ENCODE measurements around the gene SLC26A2. TPM values are rescaled to one million over a fixed set of nuclear protein-coding genes. Genes with fewer than 3 reads are reported as not detected.

The SLC26A2 gene
- total and polyA plus RNA-seq, 7 experiments from 2014 or later = 3.2 to 16.5 (median 5.7) TPM

GRCh38 chr5:149990518-149991376 is 30.2 kb downstream of the SLC26A2 start:
- CTCF ChIA-PET = interaction anchor here (0.6 to 5.9 kb wide), 10 partner anchors 10 to 354 kb away, joined by 3 to 93 read pairs (median 5); no protein-coding TSS in a partner anchor
- no peaks in the 10 kb centered on the region for H3K4me1 Mint-ChIP-seq
- intact Hi-C loops (cut with micrococcal nuclease) = loop anchor here (1.0 to 5.0 kb wide), 7 partner anchors 10 to 354 kb away; partner anchors contain the start of genes HMGXB3 (in 2 of the 2), SLC26A2 (in 2 of the 2) and TIGD6 (in 2 of the 2)
- Histone ChIP-seq H3K4me3 (ENCODE audit: low read length) (no peak overlapping the region), H3K4me1 (ENCODE audit: control insufficient read depth in 2 of 2, insufficient read depth in 2 of 2, low read length in 2 of 2) (no peaks in the 10 kb centered on the region), H3K9me3 (ENCODE audit: control insufficient read depth in 2 of 3, low read length in 3 of 3) (no peaks in the 10 kb centered on the region), H3K27ac (ENCODE audit: low read depth, low read length) (no peak overlapping the region), H3K27me3 (ENCODE audit: control insufficient read depth in 2 of 2, insufficient read depth in 2 of 2, low read length in 2 of 2) (no peaks in the 10 kb centered on the region), H3K36me3 (ENCODE audit: control insufficient read depth in 2 of 3, insufficient read depth in 3 of 3, low read length in 3 of 3) (peaks cover 0 to 8% (median 0%) of the 10 kb centered on the region in 3 experiments)
- H3K4me3 Mint-ChIP-seq = no peak overlapping the region
- ATAC-seq (peak; percentile 98), DNase-seq (peak; percentile 28 to 65 (median 57))
- peaks cover 0 to 10% (median 4%) of the 10 kb centered on the region in 5 donors for H3K36me3 Mint-ChIP-seq
- no peak overlapping the region for H3K27ac Mint-ChIP-seq
- H3K9me3 Mint-ChIP-seq = no peaks in the 10 kb centered on the region
- POLR2A ChIA-PET = interaction anchor here (2.0 kb wide), 1 partner anchor 10 kb away, joined by 7 read pairs; the partner anchor contains the start of genes HMGXB3 and TIGD6
- H3K27me3 Mint-ChIP-seq = no peaks in the 10 kb centered on the region

GRCh38 chr5:149993471-149993870 is 32.9 kb downstream of the SLC26A2 start:
- H3K4me3 Mint-ChIP-seq = no peak overlapping the region
- CTCF ChIA-PET = interaction anchor here (5.9 kb wide), 1 partner anchor 161 kb away, joined by 93 read pairs; no protein-coding TSS in a partner anchor
- no peak overlapping the region for H3K27ac Mint-ChIP-seq
- peaks cover 0 to 17% (median 11%) of the 10 kb centered on the region in 5 donors for H3K36me3 Mint-ChIP-seq
- H3K4me1 Mint-ChIP-seq = peaks cover 0 to 1% (median under 1%) of the 10 kb centered on the region in 7 donors
- H3K27me3 ChIP-seq (ENCODE audit: control insufficient read depth in 2 of 2, insufficient read depth in 2 of 2, low read length in 2 of 2) = no peaks in the 10 kb centered on the region
- H3K36me3 ChIP-seq (ENCODE audit: control insufficient read depth in 2 of 3, insufficient read depth in 3 of 3, low read length in 3 of 3) = peaks cover 0 to 15% (median 0%) of the 10 kb centered on the region in 3 experiments
- no peak for DNase-seq
- H3K4me1 ChIP-seq (ENCODE audit: control insufficient read depth in 2 of 2, insufficient read depth in 2 of 2, low read length in 2 of 2) = no peaks in the 10 kb centered on the region
- H3K27me3 Mint-ChIP-seq = no peaks in the 10 kb centered on the region
- no peaks in the 10 kb centered on the region for H3K9me3 ChIP-seq (ENCODE audit: control insufficient read depth in 2 of 3, low read length in 3 of 3)
- H3K9me3 Mint-ChIP-seq = no peaks in the 10 kb centered on the region
- H3K27ac ChIP-seq (ENCODE audit: low read depth, low read length) = no peak overlapping the region
- POLR2A ChIA-PET = interaction anchor here (0.8 to 0.9 kb wide), 2 partner anchors 9 to 382 kb away, joined by 3 to 4 read pairs; no protein-coding TSS in a partner anchor
- intact Hi-C loops (cut with micrococcal nuclease) = loop anchor here in 1 of 2 donors (5.0 kb wide), 1 partner anchor 141 kb away; no protein-coding TSS in a partner anchor
- H3K4me3 ChIP-seq (ENCODE audit: low read length) = no peak overlapping the region
- ATAC-seq = no peak

- Histone ChIP-seq H3K36me3 (ENCODE audit: control insufficient read depth in 2 of 3, insufficient read depth in 3 of 3, low read length in 3 of 3) (peaks cover 0 to 19% (median 0%) of the 10 kb centered on the region in 3 experiments), H3K27ac (ENCODE audit: low read depth, low read length) (no peak overlapping the region), H3K9me3 (ENCODE audit: control insufficient read depth in 2 of 3, low read length in 3 of 3) (no peaks in the 10 kb centered on the region), H3K27me3 (ENCODE audit: control insufficient read depth in 2 of 2, insufficient read depth in 2 of 2, low read length in 2 of 2) (no peaks in the 10 kb centered on the region), H3K4me3 (ENCODE audit: low read length) (no peak overlapping the region), H3K4me1 (ENCODE audit: control insufficient read depth in 2 of 2, insufficient read depth in 2 of 2, low read length in 2 of 2) (peaks cover 6 to 10% of the 10 kb centered on the region in 2 donors)
- peaks cover 0 to 17% (median 11%) of the 10 kb centered on the region in 5 donors for H3K36me3 Mint-ChIP-seq
- intact Hi-C loops (cut with micrococcal nuclease) = no loop called here
- no peak overlapping the region for H3K4me3 Mint-ChIP-seq
- H3K4me1 Mint-ChIP-seq = peaks cover 13 to 19% (median 17%) of the 10 kb centered on the region in 7 donors
- H3K9me3 Mint-ChIP-seq = no peaks in the 10 kb centered on the region
- CTCF ChIA-PET = interaction anchor here (1.0 to 5.9 kb wide), 2 partner anchors 163 kb away, joined by 3 to 93 read pairs; no protein-coding TSS in a partner anchor
- POLR2A ChIA-PET = interaction anchor here (1.0 kb wide), 1 partner anchor 35 kb away, joined by 4 read pairs; the partner anchor contains the start of gene SLC26A2
- DNase-seq = no peak
- ATAC-seq = no peak
- peak overlapping the region in 2 of 9 donors; percentile 13 to 14 for H3K27ac Mint-ChIP-seq
- no peaks in the 10 kb centered on the region for H3K27me3 Mint-ChIP-seq
Measured at GRCh38 chr5:149995385-149996204, 35.0 kb downstream of the SLC26A2 start.

- Histone ChIP-seq H3K27ac (ENCODE audit: low read depth, low read length) (no peak overlapping the region), H3K27me3 (ENCODE audit: control insufficient read depth in 2 of 2, insufficient read depth in 2 of 2, low read length in 2 of 2) (no peaks in the 10 kb centered on the region), H3K4me3 (ENCODE audit: low read length) (no peak overlapping the region), H3K36me3 (ENCODE audit: control insufficient read depth in 2 of 3, insufficient read depth in 3 of 3, low read length in 3 of 3) (peaks cover 0 to 23% (median 0%) of the 10 kb centered on the region in 3 experiments), H3K4me1 (ENCODE audit: control insufficient read depth in 2 of 2, insufficient read depth in 2 of 2, low read length in 2 of 2) (peaks cover 6 to 10% of the 10 kb centered on the region in 2 donors), H3K9me3 (ENCODE audit: control insufficient read depth in 2 of 3, low read length in 3 of 3) (no peaks in the 10 kb centered on the region)
- no peak for DNase-seq
- Mint-ChIP-seq H3K27ac (peak overlapping the region in 1 of 9 donors; percentile 28), H3K9me3 (no peaks in the 10 kb centered on the region), H3K4me1 (peaks cover 13 to 19% (median 17%) of the 10 kb centered on the region in 7 donors), H3K27me3 (no peaks in the 10 kb centered on the region), H3K4me3 (no peak overlapping the region), H3K36me3 (peaks cover 0 to 17% (median 11%) of the 10 kb centered on the region in 5 donors)
- intact Hi-C loops (cut with micrococcal nuclease) = no loop called here
- ChIA-PET POLR2A (interaction anchor here (1.0 kb wide), 1 partner anchor 36 kb away, joined by 4 read pairs; the partner anchor contains the start of gene SLC26A2), CTCF (interaction anchor here (1.0 kb wide), 1 partner anchor 164 kb away, joined by 3 read pairs; no protein-coding TSS in a partner anchor)
- ATAC-seq = no peak
Measured at GRCh38 chr5:149996205-149996890, 35.8 kb downstream of the SLC26A2 start.

GRCh38 chr5:149998281-149998680 is 37.7 kb downstream of the SLC26A2 start:
- Mint-ChIP-seq H3K4me3 (peak overlapping the region in 3 of 10 donors; percentile 22 to 95 (median 89)), H3K27me3 (no peaks in the 10 kb centered on the region), H3K36me3 (peaks cover 1 to 17% (median 11%) of the 10 kb centered on the region in 5 donors), H3K27ac (peak overlapping the region in 1 of 9 donors; percentile 7), H3K4me1 (peaks cover 30 to 38% (median 34%) of the 10 kb centered on the region in 7 donors), H3K9me3 (no peaks in the 10 kb centered on the region)
- ATAC-seq = no peak
- H3K27ac ChIP-seq (ENCODE audit: low read depth, low read length) = no peak overlapping the region
- peaks cover 0 to 23% (median 0%) of the 10 kb centered on the region in 3 experiments for H3K36me3 ChIP-seq (ENCODE audit: control insufficient read depth in 2 of 3, insufficient read depth in 3 of 3, low read length in 3 of 3)
- no peak overlapping the region for H3K4me3 ChIP-seq (ENCODE audit: low read length)
- POLR2A ChIA-PET = interaction anchor here (1.1 kb wide), 1 partner anchor 38 kb away, joined by 3 read pairs; the partner anchor contains the start of gene SLC26A2
- DNase-seq = no peak
- H3K9me3 ChIP-seq (ENCODE audit: control insufficient read depth in 2 of 3, low read length in 3 of 3) = no peaks in the 10 kb centered on the region
- H3K27me3 ChIP-seq (ENCODE audit: control insufficient read depth in 2 of 2, insufficient read depth in 2 of 2, low read length in 2 of 2) = no peaks in the 10 kb centered on the region
- CTCF ChIA-PET = no interaction called here
- intact Hi-C loops (cut with micrococcal nuclease) = no loop called here
- H3K4me1 ChIP-seq (ENCODE audit: control insufficient read depth in 2 of 2, insufficient read depth in 2 of 2, low read length in 2 of 2) = peaks cover 18 to 23% of the 10 kb centered on the region in 2 donors

Data from naive thymus-derived CD4-positive, alpha-beta T cell (primary cell).